HG03439 (cell line): Measurements from ENCODE around the gene DNAH17.

Experiments
- ATAC-seq: cut with Tn5 transposase; IDR thresholded peaks from one replicate; pipeline ENCODE4 v1.9.1; 2021; ENCODE audit warnings: mild to moderate bottlenecking, moderate library complexity; ENCODE audit not compliant: unreplicated experiment

DNAH17 gene

DNA sequence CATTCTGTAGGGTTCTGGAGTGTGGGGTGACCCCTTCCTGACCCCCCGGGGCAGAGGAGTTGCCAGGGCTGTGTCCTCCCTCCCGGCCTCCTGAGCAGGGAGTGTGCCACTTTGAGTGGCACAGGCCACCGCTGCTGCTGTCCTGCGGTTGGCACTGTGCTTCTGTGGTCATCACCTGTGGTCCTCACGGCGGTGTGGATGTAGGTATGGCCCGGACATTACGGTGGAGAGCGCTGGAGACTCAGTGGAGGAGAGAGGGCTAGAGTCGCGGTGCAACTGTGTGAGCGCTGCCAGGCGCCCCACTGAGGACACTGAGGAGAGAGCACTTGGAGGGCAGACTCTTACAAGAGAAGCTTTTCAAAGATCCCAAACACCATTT is 159.7 kb downstream of the DNAH17 start:
- ATAC-seq = no peak

GRCh38 chr17:78416791-78417530 is 160.2 kb downstream of the DNAH17 start:
- no peak for ATAC-seq

DNA sequence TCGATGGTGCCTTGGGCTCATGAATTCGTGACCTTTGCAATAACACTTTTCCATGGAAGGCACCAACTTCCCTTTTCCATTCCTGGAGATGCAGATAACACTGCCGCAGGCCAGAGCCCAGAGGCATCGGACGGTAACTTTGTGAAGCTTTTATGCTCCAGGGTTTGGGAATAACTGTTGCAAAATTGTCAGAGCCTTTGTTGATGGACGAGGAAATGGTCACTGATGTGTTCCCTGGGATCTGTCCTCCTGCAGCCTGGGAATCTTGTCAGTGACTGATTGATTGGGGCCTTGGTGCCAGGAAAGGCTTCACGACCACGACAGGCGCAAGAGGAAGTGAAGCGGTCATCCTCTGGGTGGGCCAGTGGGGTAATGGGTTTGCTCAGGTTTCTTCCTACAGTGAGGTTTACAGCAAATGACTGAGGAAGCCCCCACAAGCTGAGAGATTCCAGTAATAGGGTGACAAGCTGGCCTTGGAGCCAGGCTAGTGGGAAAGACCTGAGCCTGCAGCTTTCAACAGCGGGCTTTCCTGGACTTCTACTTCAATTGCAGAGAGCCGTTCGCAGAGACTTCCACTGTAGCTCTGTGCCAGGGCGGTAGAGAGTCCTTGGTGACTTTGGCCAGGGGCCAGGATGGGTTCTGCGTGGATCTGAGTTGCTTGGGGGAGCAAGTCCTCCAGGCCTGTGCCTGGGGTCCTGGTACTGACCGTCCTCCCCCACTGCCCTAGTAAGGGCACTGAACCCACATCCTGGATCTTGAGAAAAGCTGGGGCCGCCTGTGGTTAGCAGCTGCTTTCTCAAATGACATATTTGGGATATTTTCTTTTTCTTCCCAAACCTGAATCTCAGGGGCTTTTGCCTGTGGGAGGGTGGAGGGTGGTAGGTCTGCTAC is 161.1 kb downstream of the DNAH17 start:
- ATAC-seq = no peak

GRCh38 chr17:78414178-78415162 is 162.7 kb downstream of the DNAH17 start:
- no peak for ATAC-seq

GRCh38 chr17:78412403-78412802 is 164.8 kb downstream of the DNAH17 start:
- ATAC-seq = no peak

DNA sequence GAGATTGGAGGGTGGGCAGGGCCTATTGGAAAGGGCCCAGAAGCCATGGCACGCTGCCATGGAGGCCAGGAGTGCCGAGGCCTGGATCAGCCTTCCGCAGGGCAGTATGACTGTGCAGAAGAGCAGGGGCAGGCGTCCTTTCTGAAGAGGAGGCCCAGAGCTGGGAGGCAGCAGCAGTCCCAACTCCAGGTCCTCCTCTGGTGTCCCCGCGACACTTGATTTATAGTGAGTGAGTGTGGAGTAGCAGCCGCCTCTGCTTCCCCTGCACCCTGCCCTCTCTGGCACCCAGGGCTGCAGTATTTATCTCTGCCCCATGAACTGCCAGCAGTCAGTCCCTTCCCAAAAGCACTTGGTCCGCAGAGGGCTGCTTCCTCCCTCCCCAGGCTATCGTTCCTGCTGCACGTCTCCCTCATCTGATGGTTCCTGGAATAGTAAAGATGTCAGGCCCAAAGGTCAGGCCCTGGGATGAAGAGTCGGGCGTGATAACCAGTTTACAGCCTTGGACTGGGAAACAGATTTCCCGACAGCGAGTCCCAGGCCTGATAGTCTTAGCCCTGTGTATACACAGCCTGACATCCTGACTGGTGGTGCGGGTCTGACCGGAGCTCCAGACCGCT is 165.8 kb downstream of the DNAH17 start:
- ATAC-seq = no peak

DNA sequence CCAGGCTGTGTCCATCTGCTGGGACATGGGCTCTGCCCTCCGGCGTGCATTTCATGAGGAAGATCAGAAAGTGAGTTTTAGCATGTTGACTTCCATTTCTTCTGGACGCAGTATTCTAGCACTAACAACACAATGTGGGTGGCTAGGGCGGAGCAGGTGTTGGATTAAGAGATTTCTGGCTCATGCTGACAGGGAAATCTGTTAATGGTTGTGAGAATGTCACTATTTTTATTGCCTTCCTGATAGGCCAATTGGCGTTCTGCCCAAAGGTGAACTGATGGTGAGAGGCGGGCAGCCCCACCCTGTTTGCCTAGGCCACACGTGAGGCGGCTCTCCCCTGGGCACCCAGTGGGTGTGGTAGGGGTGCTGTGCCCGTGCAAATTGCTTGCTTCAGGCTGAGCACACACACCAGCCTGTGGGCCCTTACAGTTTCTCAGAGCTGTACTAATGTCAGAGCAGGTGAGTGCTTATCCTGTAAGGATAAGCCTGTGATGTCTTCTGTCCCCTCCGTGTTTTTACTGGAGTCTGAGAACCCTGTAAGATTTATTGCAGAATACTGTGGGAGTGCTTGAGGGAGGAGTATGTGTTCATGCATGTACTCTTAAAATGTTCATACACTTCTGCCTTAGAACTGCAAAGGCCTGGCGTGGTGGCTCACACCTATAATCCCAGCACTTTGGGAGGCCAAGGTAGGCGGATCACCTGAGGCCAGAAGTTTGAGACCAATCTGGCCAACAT is 167.8 kb downstream of the DNAH17 start:
- ATAC-seq = no peak

- ATAC-seq = no peak
Measured at GRCh38 chr17:78408476-78409050, 168.6 kb downstream of the DNAH17 start.

DNA sequence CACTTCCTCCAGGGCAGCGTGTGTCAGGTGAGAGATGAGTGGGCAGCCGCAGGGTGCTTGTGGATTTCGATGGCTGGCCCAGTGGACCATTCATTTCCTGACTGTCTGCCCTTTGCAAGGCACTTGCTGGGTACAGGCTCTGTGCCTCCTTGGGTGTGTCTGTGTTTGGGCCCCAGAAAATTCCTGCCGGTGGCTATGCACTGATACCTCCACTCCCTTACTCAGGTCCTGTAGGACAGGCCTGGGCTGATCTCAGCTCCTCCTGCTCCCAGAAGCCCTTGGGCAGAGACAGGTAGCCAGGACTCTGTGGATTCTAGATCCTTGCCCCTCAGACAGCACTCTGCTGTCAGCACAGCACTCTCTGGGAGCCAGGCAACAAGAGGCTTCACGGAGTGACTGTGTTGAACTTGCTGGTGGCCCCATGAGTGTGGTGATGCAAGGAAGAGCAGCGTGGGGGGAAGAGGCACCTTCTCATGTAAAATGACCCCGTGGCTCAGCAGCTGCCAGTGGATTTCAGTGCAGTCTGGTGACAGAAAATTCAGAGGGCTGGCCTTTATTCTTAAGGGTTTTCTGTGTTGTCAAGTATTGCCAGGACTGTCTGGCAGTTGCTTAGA is 169.7 kb downstream of the DNAH17 start:
- no peak for ATAC-seq

DNA sequence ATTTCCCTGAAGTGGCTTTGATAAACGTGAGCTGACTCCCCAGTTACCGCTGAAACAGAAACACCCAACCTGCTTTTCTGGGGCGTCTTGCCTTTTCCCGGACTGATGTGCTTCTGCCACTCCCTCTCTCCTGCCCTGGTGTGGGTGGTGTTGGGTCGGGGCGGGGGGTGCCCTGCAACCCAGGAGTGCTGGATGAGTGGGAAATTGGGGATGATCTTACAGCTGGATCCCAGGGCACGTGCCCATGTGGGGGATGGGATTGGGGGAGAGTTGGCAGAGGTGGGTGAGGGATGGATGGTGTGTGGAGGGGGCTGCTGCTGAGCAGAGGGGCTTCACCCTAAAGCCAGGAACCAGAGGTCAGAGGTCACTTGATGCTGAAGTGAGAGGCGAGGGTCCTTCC is 170.3 kb downstream of the DNAH17 start:
- no peak for ATAC-seq

DNA sequence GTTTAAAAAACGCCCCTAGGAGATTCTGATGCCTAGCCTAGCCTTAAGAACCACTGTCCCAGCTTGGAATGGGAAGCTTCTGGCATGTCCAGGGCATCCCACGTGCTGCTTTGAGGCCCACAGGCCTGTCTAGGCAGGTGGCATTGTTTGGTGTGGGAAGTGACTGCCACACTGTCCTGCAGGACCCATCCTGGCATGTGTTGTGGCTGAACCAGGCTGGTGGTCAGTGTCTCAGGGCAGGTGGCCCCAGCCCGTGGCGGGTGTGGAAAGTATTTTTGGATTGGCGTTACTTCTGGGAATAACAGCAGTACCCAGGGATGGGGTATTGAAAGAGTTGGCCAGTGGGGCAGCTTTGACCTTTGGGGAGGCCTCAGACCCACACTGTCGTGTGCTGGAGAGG is 170.8 kb downstream of the DNAH17 start:
- no peak for ATAC-seq

DNA sequence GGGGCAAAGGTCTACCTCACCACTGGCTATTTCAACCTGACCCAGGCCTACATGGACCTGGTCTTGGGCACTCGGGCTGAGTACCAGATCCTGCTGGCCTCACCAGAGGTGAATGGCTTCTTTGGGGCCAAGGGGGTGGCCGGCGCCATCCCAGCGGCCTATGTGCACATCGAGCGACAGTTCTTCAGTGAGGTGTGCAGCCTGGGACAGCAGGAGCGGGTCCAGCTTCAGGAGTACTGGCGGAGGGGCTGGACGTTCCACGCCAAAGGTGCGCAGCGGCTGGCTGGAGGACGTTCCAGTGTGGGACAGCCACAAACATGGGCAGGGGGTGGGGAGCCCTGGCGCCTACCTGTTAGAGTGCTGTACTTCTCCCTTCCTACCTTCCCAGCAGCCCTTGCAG is 173.4 kb downstream of the DNAH17 start:
- no peak for ATAC-seq

DNA sequence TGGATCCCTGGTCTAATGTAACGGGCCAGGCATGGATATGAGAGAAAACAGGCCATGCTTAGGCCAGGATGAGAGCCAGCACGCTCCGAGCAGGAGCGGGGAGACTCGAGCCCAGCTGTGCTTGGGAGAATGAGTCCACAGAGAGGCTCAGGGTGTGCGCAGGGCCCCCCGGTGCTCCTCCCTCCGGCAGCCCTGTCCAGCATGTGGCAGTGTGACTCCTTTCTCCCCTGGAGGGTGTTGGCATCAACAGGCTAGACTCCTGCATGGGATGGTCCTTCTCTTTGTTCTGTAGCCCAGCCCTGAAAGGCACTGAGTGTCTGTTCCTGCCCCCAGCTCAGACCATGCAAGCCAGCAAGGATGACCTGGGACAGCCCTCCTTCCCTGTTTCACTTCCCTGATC is 175.3 kb downstream of the DNAH17 start:
- ATAC-seq = no peak

GRCh38 chr17:78401246-78401645 is 175.9 kb downstream of the DNAH17 start:
- ATAC-seq = no peak

- no peak for ATAC-seq
Measured at GRCh38 chr17:78400581-78401240, 176.5 kb downstream of the DNAH17 start.

- ATAC-seq = no peak
Measured at GRCh38 chr17:78399693-78400144, 177.5 kb downstream of the DNAH17 start.

DNA sequence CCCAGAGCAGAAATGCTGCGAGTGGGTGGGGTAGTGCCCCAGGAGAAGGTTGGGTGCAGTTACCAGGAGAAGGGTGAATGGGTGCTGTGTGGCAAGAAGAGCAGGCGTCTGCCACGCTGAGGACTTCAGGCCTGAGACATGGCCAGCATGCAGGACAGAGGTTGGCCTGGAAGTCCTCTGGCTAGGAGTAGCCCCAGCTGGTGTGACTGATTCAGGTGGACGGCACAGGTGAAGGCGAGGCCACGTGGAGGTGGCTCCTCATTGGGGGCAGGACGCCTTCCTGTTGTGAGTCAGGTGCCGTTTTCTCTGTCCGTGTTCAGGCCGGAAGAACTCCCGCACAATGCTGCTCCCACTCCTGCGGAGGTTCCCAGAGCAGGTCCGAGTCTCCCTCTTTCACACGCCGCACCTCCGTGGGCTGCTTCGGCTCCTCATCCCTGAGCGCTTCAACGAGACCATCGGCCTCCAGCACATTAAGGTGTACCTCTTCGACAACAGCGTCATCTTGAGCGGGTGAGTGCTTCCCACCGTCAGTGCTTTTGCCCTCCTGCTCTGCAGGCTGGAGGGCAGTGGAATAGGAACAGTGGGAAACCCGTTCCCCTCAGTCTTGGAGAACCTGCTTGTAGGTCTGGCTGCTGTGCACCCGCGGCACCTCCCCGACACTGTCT is 178.0 kb downstream of the DNAH17 start:
- ATAC-seq = no peak

GRCh38 chr17:78398390-78398789 is 178.8 kb downstream of the DNAH17 start:
- ATAC-seq = no peak
